GM18858 (cell line): ENCODE measurements around the gene JAG1.
A peak's percentile ranks its signal among the peaks of the same experiment; 100 is the strongest.

ENCODE experiments used
- ATAC-seq: cut with Tn5 transposase; IDR thresholded peaks from one replicate; pipeline ENCODE4 v1.9.1; 2021; ENCODE audit not compliant: unreplicated experiment

The JAG1 gene

GRCh38 chr20:10653599-10654249 lies 20.1 kb downstream of the JAG1 start:
- peak; percentile 58 for ATAC-seq

GRCh38 chr20:10652660-10653261 lies 21.0 kb downstream of the JAG1 start:
- ATAC-seq: no peak

GRCh38 chr20:10652185-10652584 lies 21.6 kb downstream of the JAG1 start:
- ATAC-seq: no peak

GRCh38 chr20:10651227-10651990 lies 22.4 kb downstream of the JAG1 start:
- no peak for ATAC-seq

- ATAC-seq: no peak
Measured at GRCh38 chr20:10649797-10650160, 24.0 kb downstream of the JAG1 start.

- ATAC-seq: no peak
Measured at GRCh38 chr20:10649080-10649796, 24.6 kb downstream of the JAG1 start.

DNA sequence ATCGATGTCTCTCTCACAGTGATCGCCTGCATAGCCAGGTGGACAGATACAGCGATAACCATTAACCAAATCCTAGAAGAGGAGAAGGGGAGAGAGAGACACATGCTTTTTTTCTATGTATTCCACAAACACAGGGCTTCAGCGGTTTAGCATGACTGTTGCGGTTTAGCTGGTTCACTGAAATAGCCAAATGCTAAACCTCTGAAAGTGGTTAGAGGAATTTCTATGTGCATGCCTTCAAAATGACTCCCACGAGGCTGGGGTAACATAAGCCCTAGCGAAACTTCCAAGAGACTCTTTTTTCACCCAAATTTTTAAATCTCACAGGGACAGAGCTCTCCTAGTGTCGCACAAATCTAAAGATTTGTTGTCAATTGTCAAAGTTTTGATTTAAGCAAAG lies 25.1 kb downstream of the JAG1 start:
- ATAC-seq: no peak

GRCh38 chr20:10647909-10648308 lies 25.9 kb downstream of the JAG1 start:
- no peak for ATAC-seq

GRCh38 chr20:10647471-10647870 lies 26.3 kb downstream of the JAG1 start:
- no peak for ATAC-seq

DNA sequence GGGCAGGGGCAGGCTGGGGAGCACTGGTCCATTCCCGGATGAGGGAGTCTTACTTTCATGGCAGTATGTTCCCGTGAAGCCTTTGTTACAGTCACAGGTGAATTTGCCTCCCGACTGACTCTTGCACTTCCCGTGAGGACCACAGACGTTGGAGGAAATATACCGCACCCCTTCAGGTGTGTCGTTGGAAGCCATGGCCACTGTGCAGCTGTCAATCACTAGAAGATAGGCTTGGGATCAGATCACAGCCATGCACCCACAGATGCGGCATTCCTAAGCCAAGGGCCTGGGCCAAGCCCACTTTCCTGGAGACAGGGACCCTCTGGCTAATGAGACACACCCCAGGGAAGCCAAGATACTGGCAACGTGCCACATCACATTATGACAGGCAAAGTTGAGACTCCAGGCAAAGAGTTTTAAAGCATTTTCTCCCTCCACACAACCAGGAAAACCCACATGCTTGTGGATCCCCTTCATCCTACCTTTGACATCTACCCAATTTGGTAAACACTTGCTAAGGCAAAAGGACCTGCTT lies 26.8 kb downstream of the JAG1 start:
- no peak for ATAC-seq

- no peak for ATAC-seq
Measured at GRCh38 chr20:10646006-10646405, 27.8 kb downstream of the JAG1 start.

GRCh38 chr20:10645205-10645570 lies 28.6 kb downstream of the JAG1 start:
- ATAC-seq: no peak

DNA sequence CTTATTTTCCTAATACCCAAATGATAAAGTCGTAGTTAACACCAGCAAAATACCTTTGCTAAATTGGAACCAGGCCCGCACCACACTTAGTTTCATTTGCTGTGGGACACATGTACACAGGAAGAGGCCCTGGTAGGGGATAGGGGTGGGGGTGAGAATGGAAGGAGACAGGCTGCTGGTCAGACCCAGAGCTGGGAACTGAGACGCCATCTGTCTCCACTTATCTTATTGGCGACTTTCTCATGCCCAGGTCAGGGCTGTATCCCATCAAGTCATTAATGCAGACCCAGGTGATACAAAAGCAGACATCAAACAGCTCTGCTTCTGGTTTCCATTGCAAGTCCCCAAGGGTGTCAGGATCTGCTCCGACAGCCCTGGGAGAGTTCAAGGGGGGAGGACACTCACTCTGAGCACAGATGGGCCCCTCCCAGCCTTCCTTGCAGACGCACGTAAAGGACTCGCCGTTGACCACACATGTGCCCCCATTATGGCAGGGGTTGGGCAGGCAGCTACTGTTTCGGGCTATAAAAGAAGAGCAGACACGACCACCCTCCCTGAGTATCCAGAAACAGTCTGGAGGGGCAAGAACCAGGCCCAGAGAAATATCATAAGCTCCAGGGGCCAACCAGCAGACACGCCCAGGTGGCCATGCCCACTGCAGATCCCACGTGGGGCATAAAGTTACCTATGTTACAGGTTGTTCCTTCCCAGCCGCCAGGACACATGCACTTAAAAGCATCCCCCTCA lies 29.2 kb downstream of the JAG1 start:
- no peak for ATAC-seq

GRCh38 chr20:10643560-10643873 lies 30.3 kb downstream of the JAG1 start:
- ATAC-seq: no peak

DNA sequence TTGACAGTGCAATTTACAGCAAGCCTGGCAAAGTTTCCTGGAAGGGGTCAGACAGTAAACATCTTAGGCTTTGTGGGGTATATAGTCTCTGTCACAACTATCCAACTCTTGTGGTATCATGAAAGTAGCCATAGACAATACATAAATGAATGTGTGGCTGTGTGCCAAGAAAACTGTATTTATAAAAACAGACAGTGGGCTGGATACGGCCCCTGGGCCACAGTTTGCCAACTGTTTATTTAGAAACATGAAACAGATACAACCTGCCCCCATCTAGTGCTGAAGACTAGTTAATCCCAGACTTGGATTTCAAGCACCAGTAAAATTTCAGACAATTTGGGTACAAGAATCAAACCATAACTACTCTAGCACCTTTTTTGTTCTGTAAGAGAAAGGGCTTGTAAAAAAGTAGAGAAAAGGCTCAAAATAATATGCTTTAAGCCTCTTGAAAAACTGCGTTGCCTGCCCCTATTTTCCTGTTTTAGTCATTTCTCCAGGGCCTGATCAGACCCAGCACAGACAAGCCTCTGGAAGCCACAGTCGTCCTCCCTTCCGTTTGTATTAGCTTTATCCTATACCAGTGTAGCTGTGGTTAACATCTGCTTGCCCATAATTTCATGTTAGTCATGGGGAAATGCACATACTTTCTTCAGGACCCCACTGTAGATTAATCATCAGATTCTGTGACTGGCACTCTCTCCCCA lies 30.8 kb downstream of the JAG1 start:
- ATAC-seq: no peak

DNA sequence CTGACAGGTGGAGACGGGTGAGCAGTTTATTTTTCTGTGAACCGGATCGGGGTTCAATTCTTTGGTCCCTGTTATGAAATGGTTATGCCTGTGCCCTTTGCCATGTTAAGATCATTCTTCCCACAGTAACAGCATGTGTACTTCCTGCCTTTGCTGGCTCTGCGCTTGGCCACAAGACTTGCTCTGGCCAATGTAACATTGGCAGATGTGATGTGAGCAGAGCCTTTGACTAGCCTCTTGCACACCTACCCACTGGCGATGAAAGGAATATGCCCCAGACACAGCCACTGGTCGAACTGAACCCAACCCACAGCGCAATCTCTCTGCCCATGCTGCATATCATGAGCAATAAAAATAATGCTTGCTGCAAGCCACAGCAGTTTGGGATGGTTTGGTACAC lies 31.9 kb downstream of the JAG1 start:
- no peak for ATAC-seq

GRCh38 chr20:10641467-10641866 lies 32.3 kb downstream of the JAG1 start:
- no peak for ATAC-seq

GRCh38 chr20:10640897-10641296 lies 32.9 kb downstream of the JAG1 start:
- no peak for ATAC-seq

- ATAC-seq: no peak
Measured at GRCh38 chr20:10639737-10640556, 33.9 kb downstream of the JAG1 start.
